Uterus (tissue), 4 donors: ENCODE measurements around the gene TREM1. TPM values are rescaled to one million over a fixed set of nuclear protein-coding genes. Genes with fewer than 3 reads are reported as not detected.
"Not testable (repeated sequence)": the region's sequence is repeated elsewhere in the genome, so short reads cannot be mapped to it uniquely, and the experiment has no call there.

Experiments used
- DNase-seq, 2 donors: peaks; one replicate each; pipeline ENCODE4 v3.0.0-alpha.2; 2019 to 2020
- H3K27ac ChIP-seq, 2 donors: fragments of 200-600 bp; sonication (generic); 1 replicate in 1 of 2; 2 replicates in 1 of 2; pipeline ENCODE4 v1.5.1; 2016 to 2018
- H3K27me3 ChIP-seq, 2 donors: fragments of 200-600 bp; sonication (generic); one replicate each; pipeline ENCODE4 v1.5.1; 2018 to 2019; ENCODE audit warnings: control low read depth in 1 of 2
- H3K36me3 ChIP-seq, 2 donors: fragments of 200-600 bp; sonication (generic); one replicate each; pipeline ENCODE4 v1.5.1; 2019; ENCODE audit warnings: control low read depth in 1 of 2
- H3K4me1 ChIP-seq, 2 donors: fragments of 200-600 bp; sonication (generic); one replicate each; pipeline ENCODE4 v1.5.1; 2018 to 2019; ENCODE audit warnings: control low read depth in 1 of 2
- H3K4me3 ChIP-seq, 2 donors: fragments of 200-600 bp; sonication (generic); 1 replicate in 1 of 2; 2 replicates in 1 of 2; pipeline ENCODE4 v1.5.1; 2018 to 2019; ENCODE audit warnings: mild to moderate bottlenecking in 1 of 2
- H3K9me3 ChIP-seq, 2 donors: fragments of 200-600 bp; sonication (generic); one replicate each; pipeline ENCODE4 v1.5.1; 2019; ENCODE audit warnings: control low read depth in 1 of 2
- POLR2A ChIP-seq, 2 donors: fragments of 450-650 bp; IDR thresholded peaks; one replicate each; pipeline ENCODE4 v1.6.1; 2016; ENCODE audit warnings: antibody characterized with exemption in 2 of 2, mild to moderate bottlenecking in 1 of 2, moderate library complexity in 1 of 2
- intact Hi-C: fragments of 100-400 bp; cut with DNase I; formaldehyde crosslinking; loops from one replicate; pipeline ENCODE4 v1.15.1; 2023; ENCODE audit warnings: low total_unique reads
- total RNA-seq, 4 donors: library from RNA; depleted of rRNA in 3 of 4; stranded (reverse); fragments of >200 nt in 3 of 4; gene quantifications; one replicate each; pipeline versions ENCODE4 v1.1.0 to v1.2.4, GENCODE V29; 2014 to 2023
- TF ChIP-seq, protein P1 (sequence below), 4 experiments: fragments of 200-600 bp in 2 of 4; fragments of 450-650 bp in 2 of 4; sonication (generic) in 2 of 4; IDR thresholded peaks; one replicate each; pipeline ENCODE4 v1.5.1; 2016 to 2019; ENCODE audit warnings: antibody characterized with exemption in 4 of 4, mild to moderate bottlenecking in 2 of 4, moderate library complexity in 1 of 4
- donor health status: DM: yes; HTN: yes; CAD: no.

TREM1 gene
- total RNA-seq, 4 donors from 2014 or later: 0.26 to 30.6 (median 1.1) TPM

DNA sequence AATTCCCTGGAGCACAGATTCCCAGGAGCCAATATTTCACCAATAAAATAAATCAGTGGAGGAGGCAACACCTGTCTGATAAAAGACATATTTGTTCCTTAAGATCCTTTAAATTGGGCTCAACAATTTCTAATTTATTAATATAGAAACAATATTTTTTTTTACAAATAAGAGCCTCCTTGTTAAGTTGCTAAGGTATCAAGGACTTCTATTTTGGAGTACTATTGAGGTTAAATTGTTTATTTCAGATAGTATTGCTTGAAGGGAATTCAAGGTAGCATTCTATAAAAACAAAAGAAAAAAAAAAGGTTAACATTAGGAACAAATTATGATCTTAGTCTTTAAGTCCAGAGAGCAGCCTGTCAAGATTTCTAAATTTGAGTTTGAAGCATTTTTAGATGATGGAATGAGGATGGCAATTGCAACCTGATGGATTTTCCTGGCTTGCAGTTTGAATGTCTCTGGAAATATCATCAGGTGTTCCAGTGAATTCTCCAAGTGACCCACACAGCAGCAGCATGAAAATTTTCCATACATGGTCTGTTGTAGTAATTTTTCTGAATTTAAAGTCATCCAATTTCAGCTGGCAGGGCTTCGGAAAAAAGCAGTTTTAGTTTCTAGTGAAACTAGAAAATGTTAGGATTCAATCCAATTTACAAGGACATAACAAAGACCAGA is 29.6 kb upstream of the TREM1 start:
- intact Hi-C loops: no loop called here
- Histone ChIP-seq H3K9me3 (no peaks in the 10 kb centered on the region), H3K4me3 (no peak overlapping the region), H3K36me3 (no peaks in the 10 kb centered on the region), H3K27me3 (peaks cover 0 to 6% of the 10 kb centered on the region in 2 donors), H3K4me1 (no peaks in the 10 kb centered on the region), H3K27ac (no peak overlapping the region)
- no peak for DNase-seq
- no peak for TF ChIP-seq POLR2A (IDR thresholded peaks at IDR 0.05)
- TF ChIP-seq, protein P1, sequence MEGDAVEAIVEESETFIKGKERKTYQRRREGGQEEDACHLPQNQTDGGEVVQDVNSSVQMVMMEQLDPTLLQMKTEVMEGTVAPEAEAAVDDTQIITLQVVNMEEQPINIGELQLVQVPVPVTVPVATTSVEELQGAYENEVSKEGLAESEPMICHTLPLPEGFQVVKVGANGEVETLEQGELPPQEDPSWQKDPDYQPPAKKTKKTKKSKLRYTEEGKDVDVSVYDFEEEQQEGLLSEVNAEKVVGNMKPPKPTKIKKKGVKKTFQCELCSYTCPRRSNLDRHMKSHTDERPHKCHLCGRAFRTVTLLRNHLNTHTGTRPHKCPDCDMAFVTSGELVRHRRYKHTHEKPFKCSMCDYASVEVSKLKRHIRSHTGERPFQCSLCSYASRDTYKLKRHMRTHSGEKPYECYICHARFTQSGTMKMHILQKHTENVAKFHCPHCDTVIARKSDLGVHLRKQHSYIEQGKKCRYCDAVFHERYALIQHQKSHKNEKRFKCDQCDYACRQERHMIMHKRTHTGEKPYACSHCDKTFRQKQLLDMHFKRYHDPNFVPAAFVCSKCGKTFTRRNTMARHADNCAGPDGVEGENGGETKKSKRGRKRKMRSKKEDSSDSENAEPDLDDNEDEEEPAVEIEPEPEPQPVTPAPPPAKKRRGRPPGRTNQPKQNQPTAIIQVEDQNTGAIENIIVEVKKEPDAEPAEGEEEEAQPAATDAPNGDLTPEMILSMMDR (IDR thresholded peaks at IDR 0.05): no peak

DNA sequence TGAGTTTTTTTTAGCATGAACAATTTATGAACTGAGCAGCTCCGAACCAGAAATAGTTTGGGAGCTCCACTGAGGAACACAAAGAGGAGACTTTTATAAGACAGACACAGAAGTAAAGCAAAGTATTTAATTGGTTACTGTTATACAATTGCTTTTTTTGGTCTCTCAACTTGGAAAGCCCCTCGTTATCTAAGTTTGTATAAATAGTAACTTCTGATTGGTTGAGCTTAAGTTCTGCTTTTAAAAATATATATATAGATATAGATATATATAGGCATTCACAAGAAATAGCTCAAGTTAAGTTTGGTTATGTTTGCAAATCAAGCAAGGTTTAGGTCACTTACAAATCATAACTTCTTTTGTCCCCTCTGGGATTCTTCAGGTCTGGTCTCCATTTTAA is 28.7 kb upstream of the TREM1 start:
- peaks cover 0 to 6% of the 10 kb centered on the region in 2 donors for H3K27me3 ChIP-seq
- intact Hi-C loops: no loop called here
- TF ChIP-seq, protein P1 (IDR thresholded peaks at IDR 0.05): no peak
- TF ChIP-seq POLR2A (IDR thresholded peaks at IDR 0.05): no peak
- H3K4me3 ChIP-seq: no peak overlapping the region
- no peaks in the 10 kb centered on the region for H3K36me3 ChIP-seq
- DNase-seq: no peak
- no peaks in the 10 kb centered on the region for H3K9me3 ChIP-seq
- no peaks in the 10 kb centered on the region for H3K4me1 ChIP-seq
- H3K27ac ChIP-seq: no peak overlapping the region

DNA sequence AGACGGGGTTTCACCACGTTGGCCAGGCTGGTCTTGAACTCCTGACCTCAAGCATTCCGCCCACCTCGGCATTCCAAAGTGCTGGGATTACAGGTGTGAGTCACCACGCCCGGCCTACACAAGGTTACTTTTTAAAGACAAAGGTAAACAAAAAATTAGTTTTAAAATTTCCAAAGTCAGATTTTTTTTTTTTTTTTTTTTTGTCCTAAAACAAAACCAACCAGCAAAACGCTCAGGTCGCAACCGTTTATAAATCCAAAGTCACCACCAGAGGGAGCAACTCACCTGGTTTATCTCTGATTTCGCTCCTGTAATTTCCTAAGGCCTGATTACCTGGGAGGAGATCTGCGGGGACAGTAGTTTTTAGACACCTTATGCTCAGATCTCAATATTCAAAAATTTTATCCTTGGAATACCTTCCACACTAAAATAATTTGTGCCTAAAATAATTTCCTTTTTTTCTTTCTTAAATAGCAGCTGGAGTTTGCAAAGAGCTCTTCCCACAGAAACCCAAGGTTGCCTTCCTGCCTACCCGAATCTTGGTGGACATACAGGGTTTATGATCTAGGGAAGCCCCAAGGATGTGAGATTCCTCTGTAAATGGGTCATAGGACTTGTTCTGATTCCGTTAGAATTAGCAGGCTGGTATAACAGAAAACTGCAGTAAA is 19.8 kb upstream of the TREM1 start:
- H3K4me3 ChIP-seq: no peak overlapping the region
- intact Hi-C loops: no loop called here

DNA sequence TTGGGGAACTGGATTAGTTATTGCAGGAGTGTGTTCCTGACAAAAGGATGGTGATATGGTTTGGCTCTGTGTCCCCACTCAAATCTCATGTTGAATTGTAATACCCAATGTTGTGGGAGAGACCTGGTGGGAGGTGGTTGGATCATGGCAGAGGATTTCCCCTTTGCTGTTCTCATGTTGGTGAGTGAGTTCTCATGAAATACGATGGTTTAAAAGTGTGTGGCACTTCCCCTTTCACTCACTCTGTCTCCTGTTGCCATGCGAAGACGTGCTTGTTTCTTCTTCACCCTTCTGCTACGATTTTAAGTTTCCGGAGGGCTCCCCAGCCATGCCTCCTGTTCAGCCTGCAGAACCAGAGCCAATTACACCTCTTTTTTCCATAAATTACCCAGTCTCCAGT is 16.2 kb upstream of the TREM1 start:
- H3K27me3 ChIP-seq: no peaks in the 10 kb centered on the region
- no peaks in the 10 kb centered on the region for H3K36me3 ChIP-seq
- intact Hi-C loops: no loop called here
- H3K4me3 ChIP-seq: no peak overlapping the region
- H3K4me1 ChIP-seq: no peaks in the 10 kb centered on the region
- H3K27ac ChIP-seq: no peak overlapping the region
- TF ChIP-seq, protein P1 (IDR thresholded peaks at IDR 0.05): no peak
- no peak for TF ChIP-seq POLR2A (IDR thresholded peaks at IDR 0.05)
- peaks cover 0 to 3% of the 10 kb centered on the region in 2 donors for H3K9me3 ChIP-seq
- DNase-seq: no peak

More for the DNA sequence above, 19.8 kb upstream of the TREM1 start:
- TF ChIP-seq, protein P1 (IDR thresholded peaks at IDR 0.05): peak; percentile 24 to 44 (median 30)
- TF ChIP-seq POLR2A (IDR thresholded peaks at IDR 0.05): no peak
- Histone ChIP-seq H3K36me3 (no peaks in the 10 kb centered on the region), H3K4me1 (no peaks in the 10 kb centered on the region), H3K27me3 (peaks cover 0 to under 1% of the 10 kb centered on the region in 2 donors), H3K27ac (no peak overlapping the region), H3K9me3 (no peaks in the 10 kb centered on the region)
- DNase-seq: no peak

DNA sequence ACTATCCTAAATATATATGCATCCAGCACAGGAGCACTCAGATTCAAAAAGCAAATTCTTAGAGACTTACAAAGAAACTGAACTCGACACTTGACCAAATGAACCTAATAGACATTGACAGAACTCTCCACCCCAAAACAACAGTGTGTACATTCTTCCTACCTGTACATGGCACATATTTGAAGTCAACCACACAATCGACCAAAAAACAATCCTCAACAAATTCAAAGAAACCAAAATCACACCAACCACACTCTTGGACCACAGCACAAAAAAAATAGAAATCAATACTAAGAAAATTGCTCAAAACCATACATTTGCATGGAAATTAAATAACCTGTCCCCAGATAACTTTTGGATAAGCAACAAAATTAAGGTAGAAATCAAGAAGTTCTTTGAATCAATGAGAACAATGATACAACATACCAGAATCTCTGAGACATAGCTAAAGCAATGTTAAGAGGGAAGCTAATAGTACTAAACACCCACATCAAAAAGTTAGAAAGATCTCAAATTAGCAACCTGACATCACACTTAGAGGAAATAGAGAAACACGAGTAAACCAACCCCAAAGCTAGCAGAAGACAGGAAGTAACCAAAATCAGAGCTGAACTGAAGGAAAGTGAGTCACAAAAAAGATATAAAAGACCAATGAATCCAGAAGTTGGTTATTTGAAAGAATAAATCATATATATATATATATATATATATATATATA is 12.5 kb upstream of the TREM1 start:
- H3K36me3 ChIP-seq: no peaks in the 10 kb centered on the region
- no peak overlapping the region for H3K4me3 ChIP-seq
- intact Hi-C loops: no loop called here
- H3K4me1 ChIP-seq: no peaks in the 10 kb centered on the region
- no peak overlapping the region for H3K27ac ChIP-seq
- H3K9me3 ChIP-seq: peaks cover 0 to 3% of the 10 kb centered on the region in 2 donors
- no peak for DNase-seq
- H3K27me3 ChIP-seq: no peaks in the 10 kb centered on the region
- TF ChIP-seq, protein P1 (IDR thresholded peaks at IDR 0.05): no peak
- no peak for TF ChIP-seq POLR2A (IDR thresholded peaks at IDR 0.05)

DNA sequence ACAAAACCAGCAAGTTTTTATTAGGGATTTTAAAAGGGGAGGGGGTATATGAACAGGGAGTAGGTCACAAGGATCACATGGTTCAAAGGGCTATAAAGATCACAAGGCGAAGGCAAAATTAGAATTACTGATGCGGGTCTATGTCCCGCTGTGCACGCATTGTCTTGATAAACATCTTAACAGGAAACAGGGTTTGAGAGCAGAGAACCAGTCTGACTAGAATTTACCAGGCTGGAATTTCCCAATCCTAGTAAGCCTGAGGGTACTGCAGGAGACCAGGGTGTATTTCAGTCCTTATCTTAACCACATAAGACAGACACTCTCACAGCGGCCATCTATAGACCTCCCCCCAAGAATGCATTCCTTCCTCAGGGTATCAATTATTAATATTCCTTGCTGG is 10.8 kb upstream of the TREM1 start:
- H3K36me3 ChIP-seq, H3K4me3 ChIP-seq, H3K9me3 ChIP-seq, H3K27me3 ChIP-seq, DNase-seq, H3K4me1 ChIP-seq, intact Hi-C loops, H3K27ac ChIP-seq: not testable (repeated sequence)
